Tibial nerve (tissue), 4 donors: Measurements from ENCODE around the gene CRISPLD2. TPM values are rescaled to one million over a fixed set of nuclear protein-coding genes. Genes with fewer than 3 reads are reported as not detected.

Experiments
- DNase-seq, 2 donors: peaks; one replicate each; pipeline ENCODE4 v3.0.0-alpha.2; 2019; ENCODE audit warnings: low spot score in 2 of 2
- H3K27ac ChIP-seq, 4 donors: fragments of 200-600 bp; sonication (generic) in 3 of 4; one replicate each; pipeline ENCODE4 v1.5.1; 2017 to 2019; ENCODE audit warnings: mild to moderate bottlenecking in 1 of 4
- H3K27me3 ChIP-seq, 2 donors: fragments of 200-600 bp; sonication (generic) in 1 of 2; one replicate each; pipeline versions ENCODE4 v1.5.1 to v1.6.0; 2017 to 2019
- H3K36me3 ChIP-seq, 3 donors: fragments of 200-600 bp; sonication (generic); one replicate each; pipeline ENCODE4 v1.5.1; 2018 to 2019
- H3K4me1 ChIP-seq, 4 donors: fragments of 200-600 bp; sonication (generic) in 3 of 4; one replicate each; pipeline ENCODE4 v1.5.1; 2017 to 2019
- H3K4me3 ChIP-seq, 4 donors: fragments of 200-600 bp; sonication (generic) in 3 of 4; one replicate each; pipeline ENCODE4 v1.5.1; 2017 to 2019; ENCODE audit warnings: mild to moderate bottlenecking in 1 of 4, moderate library complexity in 1 of 4
- H3K9me3 ChIP-seq, 4 donors: fragments of 200-600 bp; sonication (generic) in 3 of 4; one replicate each; pipeline ENCODE4 v1.5.1; 2017 to 2019
- CTCF ChIP-seq, 5 experiments: fragments of 200-600 bp in 3 of 5; fragments of 450-650 bp in 2 of 5; sonication (generic) in 3 of 5; IDR thresholded peaks; one replicate each; pipeline ENCODE4 v1.5.1; 2016 to 2019; ENCODE audit warnings: antibody characterized with exemption in 5 of 5, mild to moderate bottlenecking in 3 of 5, moderate library complexity in 2 of 5
- EP300 ChIP-seq, 2 donors: sonication (generic); formaldehyde crosslinking; IDR thresholded peaks; one replicate each; pipeline ENCODE4 v1.6.1; 2017; ENCODE audit warnings: antibody characterized with exemption in 2 of 2, mild to moderate bottlenecking in 1 of 2
- POLR2A ChIP-seq, 2 donors: fragments of 450-650 bp; IDR thresholded peaks; one replicate each; pipeline ENCODE4 v1.6.1; 2017; ENCODE audit warnings: antibody characterized with exemption in 2 of 2, mild to moderate bottlenecking in 2 of 2, moderate library complexity in 2 of 2
- WGBS, 2 donors: methylation state at CpG; one replicate each; pipeline ENCODE4 v1.1.5; 2018; 5-methylcytosine and 5-hydroxymethylcytosine counted together
- total RNA-seq, 4 donors: library from RNA; depleted of rRNA; stranded (reverse); fragments of >200 nt; gene quantifications; one replicate each; pipeline ENCODE4 v1.1.0, GENCODE V29; 2016

The CRISPLD2 gene
- total RNA-seq, 4 donors from 2014 or later, result 136 to 232 (median 207) TPM

- Histone ChIP-seq H3K4me3 (no peak overlapping the region), H3K4me1 (peaks cover 0 to 24% (median 3%) of the 10 kb centered on the region in 4 donors), H3K36me3 (no peaks in the 10 kb centered on the region), H3K9me3 (no peaks in the 10 kb centered on the region), H3K27me3 (no peaks in the 10 kb centered on the region), H3K27ac (no peak overlapping the region)
- no peak for TF ChIP-seq CTCF (IDR thresholded peaks at IDR 0.05)
- no peak for TF ChIP-seq EP300 (IDR thresholded peaks at IDR 0.05)
- no peak for TF ChIP-seq POLR2A (IDR thresholded peaks at IDR 0.05)
- no peak for DNase-seq
- 90 to 95% methylated on average over 4 of the region's 4 CpGs for WGBS, 2 donors
Observed at GRCh38 chr16:84790301-84790700, 29.5 kb upstream of the CRISPLD2 start.

GRCh38 chr16:84791088-84791487 is 28.7 kb upstream of the CRISPLD2 start:
- H3K4me1 ChIP-seq, result peaks cover 0 to 22% (median 3%) of the 10 kb centered on the region in 4 donors
- H3K4me3 ChIP-seq, result no peak overlapping the region
- WGBS, 2 donors, result 73 to 88% methylated on average over 12 of the region's 12 CpGs
- no peak for DNase-seq
- TF ChIP-seq EP300 (IDR thresholded peaks at IDR 0.05) (no peak), CTCF (IDR thresholded peaks at IDR 0.05) (no peak), POLR2A (IDR thresholded peaks at IDR 0.05) (no peak)
- H3K9me3 ChIP-seq, result no peaks in the 10 kb centered on the region
- H3K27me3 ChIP-seq, result no peaks in the 10 kb centered on the region
- H3K36me3 ChIP-seq, result no peaks in the 10 kb centered on the region
- H3K27ac ChIP-seq, result no peak overlapping the region

- no peaks in the 10 kb centered on the region for H3K27me3 ChIP-seq
- H3K4me1 ChIP-seq, result peaks cover 0 to 18% (median 3%) of the 10 kb centered on the region in 4 donors
- DNase-seq, result no peak
- 78 to 89% methylated on average over 6 of the region's 6 CpGs for WGBS, 2 donors
- no peaks in the 10 kb centered on the region for H3K9me3 ChIP-seq
- no peak overlapping the region for H3K27ac ChIP-seq
- H3K4me3 ChIP-seq, result no peak overlapping the region
- H3K36me3 ChIP-seq, result no peaks in the 10 kb centered on the region
- TF ChIP-seq CTCF (IDR thresholded peaks at IDR 0.05) (no peak), EP300 (IDR thresholded peaks at IDR 0.05) (no peak), POLR2A (IDR thresholded peaks at IDR 0.05) (no peak)
Observed at GRCh38 chr16:84791501-84791900, 28.3 kb upstream of the CRISPLD2 start.

GRCh38 chr16:84794186-84794585 is 25.6 kb upstream of the CRISPLD2 start:
- Histone ChIP-seq H3K36me3 (no peaks in the 10 kb centered on the region), H3K4me3 (no peak overlapping the region), H3K4me1 (peaks cover 0 to 11% (median 0%) of the 10 kb centered on the region in 4 donors), H3K27me3 (no peaks in the 10 kb centered on the region), H3K27ac (peak overlapping the region in 2 of 4 donors; percentile 46 to 81), H3K9me3 (no peaks in the 10 kb centered on the region)
- 72 to 77% methylated on average over 6 of the region's 6 CpGs for WGBS, 2 donors
- DNase-seq, result no peak
- no peak for TF ChIP-seq POLR2A (IDR thresholded peaks at IDR 0.05)
- no peak for TF ChIP-seq EP300 (IDR thresholded peaks at IDR 0.05)
- TF ChIP-seq CTCF (IDR thresholded peaks at IDR 0.05), result no peak

GRCh38 chr16:84794626-84795025 is 25.2 kb upstream of the CRISPLD2 start:
- peaks cover 0 to 11% (median 0%) of the 10 kb centered on the region in 4 donors for H3K4me1 ChIP-seq
- no peaks in the 10 kb centered on the region for H3K27me3 ChIP-seq
- H3K27ac ChIP-seq, result peak overlapping the region in 3 of 4 donors; percentile 46 to 81 (median 54)
- H3K36me3 ChIP-seq, result no peaks in the 10 kb centered on the region
- no peaks in the 10 kb centered on the region for H3K9me3 ChIP-seq
- WGBS, 2 donors, result 89 to 91% methylated on average over 19 of the region's 19 CpGs
- no peak for TF ChIP-seq POLR2A (IDR thresholded peaks at IDR 0.05)
- TF ChIP-seq CTCF (IDR thresholded peaks at IDR 0.05), result no peak
- TF ChIP-seq EP300 (IDR thresholded peaks at IDR 0.05), result no peak
- no peak for DNase-seq
- H3K4me3 ChIP-seq, result no peak overlapping the region
